GM12878 (cell line): ENCODE data around the gene MGMT.

ENCODE experiments used
- CHD4 ChIP-seq: fragments of 200-600 bp; sonication (generic); IDR thresholded peaks from 2 replicates; pipeline ENCODE4 v1.6.1; 2016; ENCODE audit warnings: mild to moderate bottlenecking
- TF ChIP-seq, protein P1 (sequence below), 3 experiments: IDR thresholded peaks in 2 of 3; conservative IDR thresholded peaks in 1 of 3; 2 replicates each; pipeline ENCODE4 v1.5.1; 2011; ENCODE audit warnings: low read depth in 3 of 3, low read length in 3 of 3, mild to moderate bottlenecking in 3 of 3, control low read depth in 2 of 3, moderate library complexity in 2 of 3, inconsistent platforms in 1 of 3, mixed read lengths in 1 of 3; ENCODE audit not compliant: control insufficient read depth in 2 of 3, insufficient read depth in 1 of 3; ENCODE audit errors: extremely low read depth in 1 of 3
- TF ChIP-seq, protein P2 (sequence below): fragments of 150-350 bp; IDR thresholded peaks from 2 replicates; pipeline ENCODE4 v1.6.1; 2016; ENCODE audit warnings: low read depth, low read length

DNA sequence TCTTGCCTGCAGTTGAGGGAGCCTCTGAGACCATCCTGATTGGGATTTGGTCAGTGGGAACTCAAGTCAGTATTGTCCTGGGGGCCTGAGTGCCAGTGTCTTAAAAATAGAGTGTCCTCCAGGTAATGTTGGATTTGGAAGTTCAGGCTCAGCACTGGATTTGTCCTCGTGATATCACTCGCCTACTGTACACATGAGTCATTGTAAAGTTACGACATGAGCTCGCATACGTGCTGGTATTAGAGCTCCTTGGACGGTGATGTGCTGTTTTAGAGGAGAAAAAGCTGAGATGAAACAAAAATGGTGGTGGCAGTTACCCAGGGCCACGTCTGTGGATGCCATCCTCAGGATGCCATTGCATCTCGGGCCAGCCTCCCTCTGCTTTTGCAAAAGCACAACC lies 78.2 kb downstream of the MGMT start:
- TF ChIP-seq CHD4, result no peak
- TF ChIP-seq, protein P1, sequence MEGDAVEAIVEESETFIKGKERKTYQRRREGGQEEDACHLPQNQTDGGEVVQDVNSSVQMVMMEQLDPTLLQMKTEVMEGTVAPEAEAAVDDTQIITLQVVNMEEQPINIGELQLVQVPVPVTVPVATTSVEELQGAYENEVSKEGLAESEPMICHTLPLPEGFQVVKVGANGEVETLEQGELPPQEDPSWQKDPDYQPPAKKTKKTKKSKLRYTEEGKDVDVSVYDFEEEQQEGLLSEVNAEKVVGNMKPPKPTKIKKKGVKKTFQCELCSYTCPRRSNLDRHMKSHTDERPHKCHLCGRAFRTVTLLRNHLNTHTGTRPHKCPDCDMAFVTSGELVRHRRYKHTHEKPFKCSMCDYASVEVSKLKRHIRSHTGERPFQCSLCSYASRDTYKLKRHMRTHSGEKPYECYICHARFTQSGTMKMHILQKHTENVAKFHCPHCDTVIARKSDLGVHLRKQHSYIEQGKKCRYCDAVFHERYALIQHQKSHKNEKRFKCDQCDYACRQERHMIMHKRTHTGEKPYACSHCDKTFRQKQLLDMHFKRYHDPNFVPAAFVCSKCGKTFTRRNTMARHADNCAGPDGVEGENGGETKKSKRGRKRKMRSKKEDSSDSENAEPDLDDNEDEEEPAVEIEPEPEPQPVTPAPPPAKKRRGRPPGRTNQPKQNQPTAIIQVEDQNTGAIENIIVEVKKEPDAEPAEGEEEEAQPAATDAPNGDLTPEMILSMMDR (IDR thresholded peaks at IDR 0.05 in 2 of 3, conservative IDR thresholded peaks at IDR 0.05 in 1 of 3; ENCODE audit: control insufficient read depth in 2 of 3, extremely low read depth in 1 of 3, insufficient read depth in 1 of 3, low read depth in 3 of 3, low read length in 3 of 3), result no peak
- TF ChIP-seq, protein P2, sequence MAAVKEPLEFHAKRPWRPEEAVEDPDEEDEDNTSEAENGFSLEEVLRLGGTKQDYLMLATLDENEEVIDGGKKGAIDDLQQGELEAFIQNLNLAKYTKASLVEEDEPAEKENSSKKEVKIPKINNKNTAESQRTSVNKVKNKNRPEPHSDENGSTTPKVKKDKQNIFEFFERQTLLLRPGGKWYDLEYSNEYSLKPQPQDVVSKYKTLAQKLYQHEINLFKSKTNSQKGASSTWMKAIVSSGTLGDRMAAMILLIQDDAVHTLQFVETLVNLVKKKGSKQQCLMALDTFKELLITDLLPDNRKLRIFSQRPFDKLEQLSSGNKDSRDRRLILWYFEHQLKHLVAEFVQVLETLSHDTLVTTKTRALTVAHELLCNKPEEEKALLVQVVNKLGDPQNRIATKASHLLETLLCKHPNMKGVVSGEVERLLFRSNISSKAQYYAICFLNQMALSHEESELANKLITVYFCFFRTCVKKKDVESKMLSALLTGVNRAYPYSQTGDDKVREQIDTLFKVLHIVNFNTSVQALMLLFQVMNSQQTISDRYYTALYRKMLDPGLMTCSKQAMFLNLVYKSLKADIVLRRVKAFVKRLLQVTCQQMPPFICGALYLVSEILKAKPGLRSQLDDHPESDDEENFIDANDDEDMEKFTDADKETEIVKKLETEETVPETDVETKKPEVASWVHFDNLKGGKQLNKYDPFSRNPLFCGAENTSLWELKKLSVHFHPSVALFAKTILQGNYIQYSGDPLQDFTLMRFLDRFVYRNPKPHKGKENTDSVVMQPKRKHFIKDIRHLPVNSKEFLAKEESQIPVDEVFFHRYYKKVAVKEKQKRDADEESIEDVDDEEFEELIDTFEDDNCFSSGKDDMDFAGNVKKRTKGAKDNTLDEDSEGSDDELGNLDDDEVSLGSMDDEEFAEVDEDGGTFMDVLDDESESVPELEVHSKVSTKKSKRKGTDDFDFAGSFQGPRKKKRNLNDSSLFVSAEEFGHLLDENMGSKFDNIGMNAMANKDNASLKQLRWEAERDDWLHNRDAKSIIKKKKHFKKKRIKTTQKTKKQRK, result no peak
